Activated CD4-positive, alpha-beta T cell treated with anti-CD3 and anti-CD28 coated beads for 36 hours (primary cell): ENCODE results near the gene PDE9A. TPM values are rescaled to one million over a fixed set of nuclear protein-coding genes. Genes with fewer than 3 reads are reported as not detected.
A peak's percentile ranks its signal among the peaks of the same experiment; 100 is the strongest.

Source experiments
- ATAC-seq: fragments of 200-7000 bp; cut with Tn5 transposase; one replicate; pipeline ENCODE4 v1.10.0; 2021; ENCODE audit warnings: mild to moderate bottlenecking, moderate library complexity
- CTCF ChIA-PET: fragments of 350-600 bp; sonication (Branson Sonifier 250); formaldehyde crosslinking; loops from one replicate; lab custom pipeline; 2021; ENCODE audit warnings: antibody characterized with exemption; lab: Charles Lee
- POLR2A ChIA-PET: fragments of 350-600 bp; sonication (Branson Sonifier 250); formaldehyde crosslinking; loops from one replicate; lab custom pipeline; 2021; ENCODE audit warnings: antibody characterized with exemption, inconsistent platforms; lab: Charles Lee
- DNase-seq: peaks from one replicate; pipeline ENCODE4 v3.0.0-alpha.2; 2020
- H3K27ac Mint-ChIP-seq: one replicate; pipeline ENCODE4 v1.8.0; 2021; ENCODE audit warnings: mixed read lengths
- H3K27me3 Mint-ChIP-seq: one replicate; pipeline ENCODE4 v1.8.0; 2021; ENCODE audit warnings: mixed read lengths
- H3K36me3 Mint-ChIP-seq: one replicate; pipeline ENCODE4 v1.8.0; 2021; ENCODE audit warnings: low read depth, mixed read lengths
- H3K4me1 Mint-ChIP-seq: one replicate; pipeline ENCODE4 v1.8.0; 2021; ENCODE audit warnings: mixed read lengths
- H3K4me3 Mint-ChIP-seq: one replicate; pipeline ENCODE4 v1.8.0; 2021; ENCODE audit warnings: mild to moderate bottlenecking, moderate library complexity, mixed read lengths
- H3K9me3 Mint-ChIP-seq: one replicate; pipeline ENCODE4 v1.8.0; 2021; ENCODE audit warnings: low read depth, mixed read lengths
- intact Hi-C, 2 experiments: fragments of 100-400 bp; cut with DNase I in 1 of 2; cut with micrococcal nuclease in 1 of 2; formaldehyde crosslinking; loops; one replicate each; pipeline versions ENCODE4 v1.14.2 to v1.15.1; 2022 to 2024; cut with DNase I, micrococcal nuclease
- total RNA-seq, 2 experiments: library from RNA; stranded (reverse); gene quantifications; one replicate each; pipeline ENCODE4 v1.2.3, GENCODE V29; 2021

The PDE9A gene
- total RNA-seq, 2 experiments from 2014 or later: 7.1 to 7.3 TPM

GRCh38 chr21:42684109-42684916 lies 30.9 kb downstream of the PDE9A start:
- H3K36me3 Mint-ChIP-seq: peaks cover 3% of the 10 kb centered on the region
- H3K27me3 Mint-ChIP-seq: no peaks in the 10 kb centered on the region
- peaks cover 49% of the 10 kb centered on the region for H3K4me1 Mint-ChIP-seq
- H3K27ac Mint-ChIP-seq: peak overlapping the region; percentile 98
- peak overlapping the region; percentile 73 for H3K4me3 Mint-ChIP-seq
- H3K9me3 Mint-ChIP-seq: no peaks in the 10 kb centered on the region
- peak; percentile 73 for DNase-seq
- peak; percentile 69 for ATAC-seq
- intact Hi-C loops: loop anchor here (2.0 to 5.0 kb wide), 5 partner anchors 30 to 262 kb away; no protein-coding TSS in a partner anchor
- ChIA-PET POLR2A (interaction anchor here (0.6 to 0.7 kb wide), 2 partner anchors 99 to 1045 kb away, joined by 3 to 5 read pairs; no protein-coding TSS in a partner anchor), CTCF (interaction anchor here (0.5 to 1.0 kb wide), 5 partner anchors 12 to 375 kb away, joined by 3 to 4 read pairs (median 3); no protein-coding TSS in a partner anchor)

GRCh38 chr21:42685036-42685435 lies 31.6 kb downstream of the PDE9A start:
- H3K36me3 Mint-ChIP-seq: peaks cover 3% of the 10 kb centered on the region
- DNase-seq (peak; percentile 68), ATAC-seq (peak; percentile 19)

GRCh38 chr21:42685954-42686500 lies 32.6 kb downstream of the PDE9A start:
- ATAC-seq (no peak), DNase-seq (no peak)
- POLR2A ChIA-PET: no interaction called here
- intact Hi-C loops: loop anchor here (2.0 kb wide), 2 partner anchors 31 to 71 kb away; no protein-coding TSS in a partner anchor
- H3K4me3 Mint-ChIP-seq: no peak overlapping the region
- H3K4me1 Mint-ChIP-seq: peaks cover 43% of the 10 kb centered on the region
- peaks cover 3% of the 10 kb centered on the region for H3K36me3 Mint-ChIP-seq
- H3K27me3 Mint-ChIP-seq: no peaks in the 10 kb centered on the region
- CTCF ChIA-PET: no interaction called here
- H3K27ac Mint-ChIP-seq: no peak overlapping the region
- H3K9me3 Mint-ChIP-seq: no peaks in the 10 kb centered on the region

More at GRCh38 chr21:42685036-42685435, 31.6 kb downstream of the PDE9A start:
- intact Hi-C loops: loop anchor here (2.0 kb wide), 2 partner anchors 30 to 70 kb away; no protein-coding TSS in a partner anchor
- Mint-ChIP-seq H3K4me1 (peaks cover 49% of the 10 kb centered on the region), H3K4me3 (peak overlapping the region; percentile 73), H3K9me3 (no peaks in the 10 kb centered on the region), H3K27me3 (no peaks in the 10 kb centered on the region), H3K27ac (peak overlapping the region; percentile 98)
- POLR2A ChIA-PET: interaction anchor here (0.6 to 0.7 kb wide), 2 partner anchors 99 to 1045 kb away, joined by 3 to 5 read pairs; no protein-coding TSS in a partner anchor
- CTCF ChIA-PET: interaction anchor here (0.5 to 1.0 kb wide), 5 partner anchors 13 to 376 kb away, joined by 3 to 4 read pairs (median 3); no protein-coding TSS in a partner anchor

GRCh38 chr21:42687796-42688195 lies 34.4 kb downstream of the PDE9A start:
- ChIA-PET CTCF (no interaction called here), POLR2A (no interaction called here)
- intact Hi-C loops: no loop called here
- ATAC-seq: no peak
- H3K27ac Mint-ChIP-seq: no peak overlapping the region
- no peak overlapping the region for H3K4me3 Mint-ChIP-seq
- H3K27me3 Mint-ChIP-seq: no peaks in the 10 kb centered on the region
- peaks cover 26% of the 10 kb centered on the region for H3K4me1 Mint-ChIP-seq
- no peaks in the 10 kb centered on the region for H3K9me3 Mint-ChIP-seq
- H3K36me3 Mint-ChIP-seq: peaks cover 3% of the 10 kb centered on the region
- no peak for DNase-seq

GRCh38 chr21:42688226-42688840 lies 34.9 kb downstream of the PDE9A start:
- Mint-ChIP-seq H3K36me3 (peaks cover 3% of the 10 kb centered on the region), H3K9me3 (no peaks in the 10 kb centered on the region), H3K4me1 (peaks cover 20% of the 10 kb centered on the region), H3K27me3 (no peaks in the 10 kb centered on the region), H3K4me3 (no peak overlapping the region), H3K27ac (no peak overlapping the region)
- intact Hi-C loops: no loop called here
- ChIA-PET CTCF (no interaction called here), POLR2A (no interaction called here)
- no peak for DNase-seq
- no peak for ATAC-seq

- ChIA-PET POLR2A (no interaction called here), CTCF (no interaction called here)
- Mint-ChIP-seq H3K36me3 (peaks cover 3% of the 10 kb centered on the region), H3K4me3 (no peak overlapping the region), H3K4me1 (peaks cover 15% of the 10 kb centered on the region), H3K27ac (no peak overlapping the region), H3K9me3 (no peaks in the 10 kb centered on the region), H3K27me3 (no peaks in the 10 kb centered on the region)
- ATAC-seq (no peak), DNase-seq (no peak)
- intact Hi-C loops: no loop called here
Measured at GRCh38 chr21:42688841-42689371, 35.5 kb downstream of the PDE9A start.

GRCh38 chr21:42690586-42690985 lies 37.2 kb downstream of the PDE9A start:
- no peaks in the 10 kb centered on the region for H3K27me3 Mint-ChIP-seq
- no peak for ATAC-seq
- H3K4me3 Mint-ChIP-seq: no peak overlapping the region
- no peak overlapping the region for H3K27ac Mint-ChIP-seq
- H3K36me3 Mint-ChIP-seq: peaks cover 5% of the 10 kb centered on the region
- H3K4me1 Mint-ChIP-seq: no peaks in the 10 kb centered on the region
- no peaks in the 10 kb centered on the region for H3K9me3 Mint-ChIP-seq
- ChIA-PET CTCF (interaction anchor here (0.6 kb wide), 1 partner anchor 971 kb away, joined by 3 read pairs; no protein-coding TSS in a partner anchor), POLR2A (no interaction called here)
- no peak for DNase-seq
- intact Hi-C loops: no loop called here

- ChIA-PET POLR2A (no interaction called here), CTCF (no interaction called here)
- H3K27ac Mint-ChIP-seq: no peak overlapping the region
- DNase-seq: no peak
- no peak overlapping the region for H3K4me3 Mint-ChIP-seq
- no peaks in the 10 kb centered on the region for H3K4me1 Mint-ChIP-seq
- no peak for ATAC-seq
- intact Hi-C loops: no loop called here
- H3K27me3 Mint-ChIP-seq: no peaks in the 10 kb centered on the region
- H3K36me3 Mint-ChIP-seq: peaks cover 5% of the 10 kb centered on the region
- H3K9me3 Mint-ChIP-seq: no peaks in the 10 kb centered on the region
Measured at GRCh38 chr21:42691901-42692559, 38.6 kb downstream of the PDE9A start.

GRCh38 chr21:42692688-42693087 lies 39.3 kb downstream of the PDE9A start:
- POLR2A ChIA-PET: no interaction called here
- intact Hi-C loops: no loop called here
- Mint-ChIP-seq H3K27me3 (no peaks in the 10 kb centered on the region), H3K36me3 (peaks cover 5% of the 10 kb centered on the region), H3K27ac (no peak overlapping the region), H3K4me3 (no peak overlapping the region), H3K4me1 (no peaks in the 10 kb centered on the region), H3K9me3 (no peaks in the 10 kb centered on the region)
- DNase-seq (no peak), ATAC-seq (no peak)
- CTCF ChIA-PET: no interaction called here

- Mint-ChIP-seq H3K4me1 (no peaks in the 10 kb centered on the region), H3K27me3 (no peaks in the 10 kb centered on the region), H3K27ac (no peak overlapping the region), H3K4me3 (no peak overlapping the region), H3K9me3 (no peaks in the 10 kb centered on the region), H3K36me3 (peaks cover 2% of the 10 kb centered on the region)
- ChIA-PET CTCF (interaction anchor here (1.2 kb wide), 1 partner anchor 10 kb away, joined by 3 read pairs; no protein-coding TSS in a partner anchor), POLR2A (no interaction called here)
- intact Hi-C loops: no loop called here
- ATAC-seq: no peak
- no peak for DNase-seq
Measured at GRCh38 chr21:42694751-42695696, 41.6 kb downstream of the PDE9A start.
